Colonic mucosa (tissue), 4 donors: Measurements from ENCODE around the gene NRM. TPM values are rescaled to one million over a fixed set of nuclear protein-coding genes. Genes with fewer than 3 reads are reported as not detected.
"Not testable (repeated sequence)": the region's sequence is repeated elsewhere in the genome, so short reads cannot be mapped to it uniquely, and the experiment has no call there.

ENCODE experiments used
- DNase-seq: peaks from one replicate; pipeline ENCODE4 v3.0.0-alpha.2; 2020
- H3K27ac ChIP-seq: fragments of 200-600 bp; one replicate; pipeline ENCODE4 v1.8.0; 2021
- H3K27me3 ChIP-seq: fragments of 200-600 bp; one replicate; pipeline ENCODE4 v1.8.0; 2021
- H3K36me3 ChIP-seq: fragments of 200-600 bp; one replicate; pipeline ENCODE4 v1.8.0; 2021
- H3K4me1 ChIP-seq: fragments of 200-600 bp; one replicate; pipeline ENCODE4 v1.8.0; 2021; ENCODE audit warnings: mild to moderate bottlenecking
- H3K4me3 ChIP-seq: fragments of 200-600 bp; one replicate; pipeline ENCODE4 v1.8.0; 2021
- H3K9ac ChIP-seq, 2 donors: one replicate each; pipeline ENCODE4 v1.7.0; 2013; ENCODE audit warnings: control low read depth in 2 of 2, low read depth in 2 of 2, low read length in 2 of 2
- H3K9me3 ChIP-seq: fragments of 200-600 bp; one replicate; pipeline ENCODE4 v1.8.0; 2021
- intact Hi-C: fragments of 100-400 bp; cut with DNase I; formaldehyde crosslinking; loops from one replicate; pipeline ENCODE4 v1.14.1; 2022
- total RNA-seq, 2 donors: library from RNA; stranded (reverse); fragmentation: NEBNext Ultra II Directional in 1 of 2; extraction: Animal tissue kit (Norgen Biotek cat#: 25700) in 1 of 2; gene quantifications; one replicate each; pipeline ENCODE4 v1.2.1, GENCODE V29; 2021
- TF ChIP-seq, protein P1 (sequence below): fragments of 200-600 bp; IDR thresholded peaks from one replicate; pipeline ENCODE4 v1.8.0; 2022; ENCODE audit warnings: antibody characterized with exemption, mild to moderate bottlenecking
- donor health status: healthy.
- donor health status: DM: no; HTN: no; CAD: no.
- donor health status: DM: no; HTN: no; CAD: no.

Gene NRM
- total RNA-seq, 2 donors from 2014 or later = 7.4 to 19.2 TPM

- H3K27me3 ChIP-seq = no peaks in the 10 kb centered on the region
- TF ChIP-seq, protein P1, sequence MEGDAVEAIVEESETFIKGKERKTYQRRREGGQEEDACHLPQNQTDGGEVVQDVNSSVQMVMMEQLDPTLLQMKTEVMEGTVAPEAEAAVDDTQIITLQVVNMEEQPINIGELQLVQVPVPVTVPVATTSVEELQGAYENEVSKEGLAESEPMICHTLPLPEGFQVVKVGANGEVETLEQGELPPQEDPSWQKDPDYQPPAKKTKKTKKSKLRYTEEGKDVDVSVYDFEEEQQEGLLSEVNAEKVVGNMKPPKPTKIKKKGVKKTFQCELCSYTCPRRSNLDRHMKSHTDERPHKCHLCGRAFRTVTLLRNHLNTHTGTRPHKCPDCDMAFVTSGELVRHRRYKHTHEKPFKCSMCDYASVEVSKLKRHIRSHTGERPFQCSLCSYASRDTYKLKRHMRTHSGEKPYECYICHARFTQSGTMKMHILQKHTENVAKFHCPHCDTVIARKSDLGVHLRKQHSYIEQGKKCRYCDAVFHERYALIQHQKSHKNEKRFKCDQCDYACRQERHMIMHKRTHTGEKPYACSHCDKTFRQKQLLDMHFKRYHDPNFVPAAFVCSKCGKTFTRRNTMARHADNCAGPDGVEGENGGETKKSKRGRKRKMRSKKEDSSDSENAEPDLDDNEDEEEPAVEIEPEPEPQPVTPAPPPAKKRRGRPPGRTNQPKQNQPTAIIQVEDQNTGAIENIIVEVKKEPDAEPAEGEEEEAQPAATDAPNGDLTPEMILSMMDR = no peak
- peaks cover 7% of the 10 kb centered on the region for H3K4me1 ChIP-seq
- peak overlapping the region; percentile 80 for H3K4me3 ChIP-seq
- intact Hi-C loops = no loop called here
- peak; percentile 78 for DNase-seq
- H3K27ac ChIP-seq = peak overlapping the region; percentile 95
- H3K9ac ChIP-seq = peak overlapping the region; percentile 80 to 83
- H3K36me3 ChIP-seq = peaks cover 20% of the 10 kb centered on the region
- H3K9me3 ChIP-seq = no peaks in the 10 kb centered on the region
These were observed 30.0 kb upstream of the NRM start for GRCh38 chr6:30720738-30721197.

- Histone ChIP-seq H3K9me3 (no peaks in the 10 kb centered on the region), H3K9ac (peak within 1 kb of the TSS; percentile 80 to 83), H3K4me3 (peak within 1 kb of the TSS; percentile 80), H3K27me3 (no peaks in the 10 kb centered on the region), H3K4me1 (peaks cover 7% of the 10 kb centered on the region), H3K36me3 (peaks cover 18% of the 10 kb centered on the region), H3K27ac (peak within 1 kb of the TSS; percentile 95)
- peak; percentile 97 for DNase-seq
- TF ChIP-seq, protein P1 = no peak
- intact Hi-C loops = no loop called here
These were observed 29.3 kb upstream of the NRM start, which contains the start of gene TUBB for GRCh38 chr6:30719791-30720737. Gene TUBB, plus strand, starts transcription at chr6:30720352. Its CDS starts 155 bp downstream, at chr6:30720507.

DNA sequence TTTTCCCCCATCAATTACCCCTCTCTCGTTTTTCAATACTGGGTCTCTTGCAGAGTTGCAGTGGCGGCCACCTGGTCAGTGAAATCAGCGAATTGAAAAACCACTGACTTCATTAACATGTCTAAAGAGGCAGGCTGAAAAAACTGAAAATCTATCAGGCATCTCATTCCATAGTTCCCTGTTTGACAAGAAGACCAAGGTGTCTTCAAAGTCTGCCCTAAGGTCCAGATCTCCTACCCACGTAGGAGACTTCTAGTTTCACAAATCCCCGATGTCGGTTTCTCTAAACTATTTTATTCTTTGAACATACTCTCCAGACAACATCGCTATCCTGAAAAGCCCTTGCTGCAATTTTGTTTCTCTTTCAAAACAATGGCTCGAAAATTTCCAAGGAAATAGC lies 28.6 kb upstream of the NRM start:
- Histone ChIP-seq H3K4me3 (peak overlapping the region; percentile 80), H3K27ac (peak overlapping the region; percentile 95), H3K9ac (peak overlapping the region; percentile 65 to 80), H3K9me3 (no peaks in the 10 kb centered on the region), H3K27me3 (no peaks in the 10 kb centered on the region), H3K4me1 (peaks cover 7% of the 10 kb centered on the region), H3K36me3 (peaks cover 15% of the 10 kb centered on the region)
- no peak for DNase-seq
- intact Hi-C loops = no loop called here
- TF ChIP-seq, protein P1 = no peak

GRCh38 chr6:30717845-30718720 lies 27.3 kb upstream of the NRM start:
- H3K36me3 ChIP-seq, DNase-seq, H3K4me1 ChIP-seq, H3K27me3 ChIP-seq, H3K9me3 ChIP-seq: not testable (repeated sequence)
- H3K27ac ChIP-seq = peak overlapping the region; percentile 88
- intact Hi-C loops = loop anchor here (2.0 kb wide), 1 partner anchor 27 kb away; the partner anchor contains the start of gene NRM
- H3K9ac ChIP-seq = peak overlapping the region in 1 of 2 donors; percentile 83
- H3K4me3 ChIP-seq = peak overlapping the region; percentile 56

DNA sequence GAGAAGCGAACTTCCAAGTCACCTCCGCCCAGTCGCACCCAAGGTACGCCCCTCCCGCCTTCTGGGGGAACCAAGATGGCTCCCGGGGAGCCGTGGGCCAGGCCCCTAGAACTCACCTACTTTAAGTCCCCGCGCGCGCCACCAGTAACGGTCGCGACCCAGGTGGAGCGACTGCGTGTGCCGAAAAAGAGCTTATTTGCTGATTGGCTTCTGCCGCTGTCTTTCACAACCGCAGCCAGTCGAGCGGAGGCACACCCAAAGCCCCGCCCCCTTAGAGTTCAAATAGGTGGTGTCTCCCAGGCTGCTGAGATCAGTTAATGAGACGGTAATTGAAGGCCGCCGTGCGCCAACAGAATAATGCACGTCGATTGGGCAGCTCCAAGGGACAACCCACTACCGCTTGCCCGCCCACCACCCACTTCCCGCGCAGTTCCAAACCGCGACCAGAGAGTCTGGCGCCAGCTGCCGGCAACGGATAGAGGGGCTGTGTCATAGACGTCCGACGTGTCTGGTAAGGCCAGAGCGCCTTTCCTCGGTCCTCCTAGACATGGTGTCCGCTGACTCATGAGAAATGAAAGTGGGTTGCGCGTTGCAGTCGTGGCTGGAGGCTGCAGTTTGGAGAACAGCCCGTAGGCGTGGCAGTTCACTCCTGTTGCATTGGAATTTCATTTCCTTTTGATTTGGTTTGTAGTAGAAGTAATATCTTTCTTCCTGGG lies 26.5 kb upstream of the NRM start, which contains the start of gene MDC1:
Gene MDC1, minus strand, starts transcription at position 153 of the 716 bp plus-strand sequence. CDS start 2,106 bp downstream, outside the sequence.
- intact Hi-C loops = loop anchor here (2.0 kb wide), 1 partner anchor 26 kb away; the partner anchor contains the start of gene NRM
- peak within 1 kb of the TSS; percentile 88 for H3K27ac ChIP-seq
- H3K4me3 ChIP-seq = peak within 1 kb of the TSS; percentile 56
- peak; percentile 99 for DNase-seq
- peaks cover 7% of the 10 kb centered on the region for H3K4me1 ChIP-seq
- TF ChIP-seq, protein P1 = no peak
- H3K36me3 ChIP-seq = no peaks in the 10 kb centered on the region
- no peaks in the 10 kb centered on the region for H3K27me3 ChIP-seq
- H3K9ac ChIP-seq = peak within 1 kb of the TSS; percentile 83 to 84
- no peaks in the 10 kb centered on the region for H3K9me3 ChIP-seq
